Thoracic aorta (tissue), 2 donors: ENCODE data around the gene ALCAM. TPM values are rescaled to one million over a fixed set of nuclear protein-coding genes. Genes with fewer than 3 reads are reported as not detected.

Source experiments
- ATAC-seq: fragments of 150-250 bp; one replicate; pipeline ENCODE4 v1.8.0; 2017; ENCODE audit warnings: low read depth; ENCODE audit not compliant: insufficient number of reproducible peaks, low FRiP score
- DNase-seq: peaks from one replicate; pipeline ENCODE4 v3.0.0-alpha.2; 2020; ENCODE audit warnings: low spot score
- H3K27ac ChIP-seq, 2 donors: fragments of 200-600 bp; sonication (generic); 1 replicate in 1 of 2; 2 replicates in 1 of 2; pipeline ENCODE4 v1.5.1; 2016; ENCODE audit warnings: mild to moderate bottlenecking in 2 of 2, moderate library complexity in 2 of 2
- H3K27me3 ChIP-seq: fragments of 200-600 bp; sonication (generic); replicated peaks from 2 replicates; pipeline ENCODE4 v1.6.0; 2016; ENCODE audit warnings: mild to moderate bottlenecking; ENCODE audit not compliant: insufficient read depth
- H3K36me3 ChIP-seq: fragments of 200-600 bp; sonication (generic); one replicate; pipeline ENCODE4 v1.5.1; 2016
- H3K4me1 ChIP-seq, 2 donors: fragments of 200-600 bp; sonication (generic); 1 replicate in 1 of 2; 2 replicates in 1 of 2; pipeline versions ENCODE4 v1.5.1 to v1.6.0; 2016; ENCODE audit warnings: low read depth in 2 of 2, mild to moderate bottlenecking in 1 of 2; ENCODE audit not compliant: control insufficient read depth in 1 of 2
- H3K4me3 ChIP-seq: fragments of 200-600 bp; sonication (generic); 2 replicates; pipeline ENCODE4 v1.5.1; 2016; ENCODE audit warnings: mild to moderate bottlenecking
- H3K9me3 ChIP-seq: fragments of 200-600 bp; sonication (generic); 2 replicates; pipeline ENCODE4 v1.5.1; 2016
- CTCF ChIP-seq: fragments of 200-600 bp; sonication (generic); IDR thresholded peaks from one replicate; pipeline ENCODE4 v1.5.1; 2019; ENCODE audit warnings: antibody characterized with exemption
- total RNA-seq, 2 donors: library from RNA; depleted of rRNA; stranded (reverse); fragments of >200 nt; gene quantifications; one replicate each; pipeline versions ENCODE4 v1.1.0 to v1.2.3, GENCODE V29; 2016

Gene ALCAM
- total RNA-seq, 2 donors from 2014 or later, result 109 to 122 TPM

DNA sequence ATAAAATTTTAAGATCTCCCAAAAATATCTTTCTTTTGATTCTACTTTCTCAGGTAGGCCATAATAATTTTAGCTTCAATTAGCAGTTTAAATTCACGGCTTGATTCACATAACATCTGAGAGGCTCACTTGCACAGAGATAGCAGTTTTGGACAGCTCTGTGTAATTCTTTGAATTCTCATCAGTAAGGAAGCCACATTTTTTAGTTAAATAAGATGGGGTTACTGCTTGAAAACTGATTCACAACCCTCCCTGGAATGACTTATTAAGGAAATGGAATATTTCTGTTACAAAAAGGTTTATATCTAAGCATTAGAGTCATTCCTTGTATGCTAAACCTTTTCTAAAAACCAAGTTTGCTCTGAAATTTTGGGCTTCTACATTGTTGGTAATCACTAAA lies 212.7 kb downstream of the ALCAM start:
- Histone ChIP-seq H3K27me3 (no peaks in the 10 kb centered on the region), H3K36me3 (no peaks in the 10 kb centered on the region), H3K4me1 (no peaks in the 10 kb centered on the region), H3K9me3 (no peaks in the 10 kb centered on the region), H3K4me3 (no peak overlapping the region), H3K27ac (no peak overlapping the region)
- ATAC-seq (no peak), DNase-seq (no peak)
- TF ChIP-seq CTCF, result no peak

DNA sequence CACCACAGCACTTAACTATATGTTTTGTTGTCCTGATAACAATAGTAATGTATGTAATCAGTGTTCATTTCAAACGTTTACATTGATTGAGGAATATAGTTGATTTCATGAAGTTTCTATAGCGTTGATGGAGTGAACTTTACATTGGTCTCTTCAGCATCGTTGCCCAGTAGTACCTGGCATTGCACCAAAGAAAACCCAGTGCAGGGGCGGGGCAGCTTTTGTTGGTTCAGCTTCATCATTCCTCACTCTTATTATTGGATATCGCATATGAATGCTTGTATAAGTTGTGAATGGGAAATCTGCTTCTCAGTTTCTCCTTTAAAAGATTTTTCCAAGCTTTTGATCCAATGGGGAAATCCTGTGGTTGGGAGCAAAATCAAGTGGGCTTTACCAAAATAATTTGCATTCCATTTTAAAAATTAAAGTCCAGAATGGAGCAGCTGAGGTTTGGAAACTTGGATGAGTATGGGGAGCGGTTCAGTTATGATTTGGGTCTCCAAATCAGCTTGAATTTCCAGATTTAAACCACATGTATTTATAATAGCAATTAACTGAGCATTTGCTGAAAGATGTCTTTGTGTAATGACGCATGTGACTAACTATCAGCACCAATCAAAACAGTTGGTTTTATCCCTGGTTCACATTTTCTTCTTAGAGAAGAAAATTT lies 213.7 kb downstream of the ALCAM start:
- no peaks in the 10 kb centered on the region for H3K4me1 ChIP-seq
- DNase-seq (no peak), ATAC-seq (no peak)
- no peaks in the 10 kb centered on the region for H3K27me3 ChIP-seq
- no peak for TF ChIP-seq CTCF
- no peak overlapping the region for H3K27ac ChIP-seq
- H3K36me3 ChIP-seq, result no peaks in the 10 kb centered on the region
- no peaks in the 10 kb centered on the region for H3K9me3 ChIP-seq
- no peak overlapping the region for H3K4me3 ChIP-seq

- Histone ChIP-seq H3K4me1 (no peaks in the 10 kb centered on the region), H3K36me3 (no peaks in the 10 kb centered on the region), H3K27ac (no peak overlapping the region), H3K9me3 (no peaks in the 10 kb centered on the region), H3K27me3 (no peaks in the 10 kb centered on the region), H3K4me3 (no peak overlapping the region)
- no peak for TF ChIP-seq CTCF
- ATAC-seq (no peak), DNase-seq (no peak)
Measured at GRCh38 chr3:105582015-105582414, 215.3 kb downstream of the ALCAM start.

- H3K9me3 ChIP-seq, result no peaks in the 10 kb centered on the region
- no peaks in the 10 kb centered on the region for H3K27me3 ChIP-seq
- no peak for TF ChIP-seq CTCF
- no peaks in the 10 kb centered on the region for H3K36me3 ChIP-seq
- H3K4me3 ChIP-seq, result no peak overlapping the region
- no peaks in the 10 kb centered on the region for H3K4me1 ChIP-seq
- DNase-seq (no peak), ATAC-seq (no peak)
- no peak overlapping the region for H3K27ac ChIP-seq
Measured at GRCh38 chr3:105584003-105584790, 217.5 kb downstream of the ALCAM start.

- DNase-seq (no peak), ATAC-seq (no peak)
- Histone ChIP-seq H3K9me3 (no peaks in the 10 kb centered on the region), H3K27ac (no peak overlapping the region), H3K36me3 (no peaks in the 10 kb centered on the region), H3K4me3 (no peak overlapping the region), H3K27me3 (no peaks in the 10 kb centered on the region), H3K4me1 (no peaks in the 10 kb centered on the region)
- TF ChIP-seq CTCF, result no peak
Measured at GRCh38 chr3:105593315-105593714, 226.6 kb downstream of the ALCAM start.
